ENCODE data around the gene SLC6A13.

DNA sequence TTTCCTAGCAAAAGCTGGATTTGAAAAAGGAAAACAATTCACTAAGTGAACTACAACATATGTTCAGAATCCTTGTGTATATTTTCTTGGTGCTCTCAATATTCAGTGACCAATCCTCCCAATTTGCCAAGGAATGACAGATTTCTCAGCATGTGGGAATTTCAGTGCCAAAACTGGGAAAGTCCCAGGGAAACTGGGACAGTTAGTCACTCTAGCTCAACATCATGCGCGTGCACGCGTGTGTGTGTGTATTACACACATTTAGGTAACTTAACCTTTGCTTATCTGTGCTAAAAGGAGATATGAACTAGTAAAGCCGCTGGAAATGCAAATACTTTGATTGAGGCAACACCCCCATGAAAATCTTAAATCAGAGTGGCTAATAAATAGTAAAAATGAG, 26.1 kb upstream of the SLC6A13 start:
- TF ChIP-seq, protein P1, sequence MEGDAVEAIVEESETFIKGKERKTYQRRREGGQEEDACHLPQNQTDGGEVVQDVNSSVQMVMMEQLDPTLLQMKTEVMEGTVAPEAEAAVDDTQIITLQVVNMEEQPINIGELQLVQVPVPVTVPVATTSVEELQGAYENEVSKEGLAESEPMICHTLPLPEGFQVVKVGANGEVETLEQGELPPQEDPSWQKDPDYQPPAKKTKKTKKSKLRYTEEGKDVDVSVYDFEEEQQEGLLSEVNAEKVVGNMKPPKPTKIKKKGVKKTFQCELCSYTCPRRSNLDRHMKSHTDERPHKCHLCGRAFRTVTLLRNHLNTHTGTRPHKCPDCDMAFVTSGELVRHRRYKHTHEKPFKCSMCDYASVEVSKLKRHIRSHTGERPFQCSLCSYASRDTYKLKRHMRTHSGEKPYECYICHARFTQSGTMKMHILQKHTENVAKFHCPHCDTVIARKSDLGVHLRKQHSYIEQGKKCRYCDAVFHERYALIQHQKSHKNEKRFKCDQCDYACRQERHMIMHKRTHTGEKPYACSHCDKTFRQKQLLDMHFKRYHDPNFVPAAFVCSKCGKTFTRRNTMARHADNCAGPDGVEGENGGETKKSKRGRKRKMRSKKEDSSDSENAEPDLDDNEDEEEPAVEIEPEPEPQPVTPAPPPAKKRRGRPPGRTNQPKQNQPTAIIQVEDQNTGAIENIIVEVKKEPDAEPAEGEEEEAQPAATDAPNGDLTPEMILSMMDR (IDR thresholded peaks at IDR 0.05) = no peak
- no peak for TF ChIP-seq EZH2 (IDR thresholded peaks at IDR 0.05; ENCODE audit: borderline replicate concordance, insufficient read depth, low read depth, low read length, poor library complexity, severe bottlenecking)

Data from B cell (primary cell).